Erythroblast (primary cell): Measurements from ENCODE around the gene LDB3.

Source experiments
- GATA1 ChIP-seq: IDR thresholded peaks from 2 replicates; pipeline ENCODE4 v1.6.1; 2011; ENCODE audit warnings: low read depth, mild to moderate bottlenecking, control low read depth, low read length, moderate library complexity
- POLR2A ChIP-seq: IDR thresholded peaks from 2 replicates; pipeline ENCODE4 v1.6.1; 2011; ENCODE audit warnings: mild to moderate bottlenecking, low read length

GRCh38 chr10:86708783-86709380, 40.6 kb downstream of the LDB3 start:
- TF ChIP-seq POLR2A (no peak), GATA1 (no peak)
